Activated naive CD4-positive, alpha-beta T cell treated with anti-CD3 and anti-CD28 coated beads for 36 hours (primary cell): ENCODE results near the gene EDN3. TPM values are rescaled to one million over a fixed set of nuclear protein-coding genes. Genes with fewer than 3 reads are reported as not detected.
"Not testable (repeated sequence)": the region's sequence is repeated elsewhere in the genome, so short reads cannot be mapped to it uniquely, and the experiment has no call there.

ENCODE experiments used
- CTCF ChIA-PET: fragments of 350-600 bp; sonication (Branson Sonifier 250); formaldehyde crosslinking; loops from one replicate; lab custom pipeline; 2021; ENCODE audit warnings: antibody characterized with exemption; lab: Charles Lee
- DNase-seq: peaks from one replicate; pipeline ENCODE4 v3.0.0-alpha.2; 2020
- H3K27ac Mint-ChIP-seq: one replicate; pipeline ENCODE4 v1.8.0; 2021; ENCODE audit warnings: mild to moderate bottlenecking, mixed read lengths
- H3K27me3 Mint-ChIP-seq: one replicate; pipeline ENCODE4 v1.8.0; 2021; ENCODE audit warnings: low read depth, mixed read lengths
- H3K36me3 Mint-ChIP-seq: one replicate; pipeline ENCODE4 v1.8.0; 2021; ENCODE audit warnings: low read depth, mixed read lengths
- H3K4me1 Mint-ChIP-seq: one replicate; pipeline ENCODE4 v1.8.0; 2021; ENCODE audit warnings: low read depth, mixed read lengths
- H3K4me3 Mint-ChIP-seq: one replicate; pipeline ENCODE4 v1.8.0; 2021; ENCODE audit warnings: mild to moderate bottlenecking, moderate library complexity, mixed read lengths
- H3K9me3 Mint-ChIP-seq: one replicate; pipeline ENCODE4 v1.8.0; 2021; ENCODE audit warnings: mixed read lengths
- intact Hi-C: fragments of 100-400 bp; cut with micrococcal nuclease; formaldehyde crosslinking; loops from one replicate; pipeline ENCODE4 v1.15.1; 2023
- total RNA-seq, 2 experiments: library from RNA; stranded (reverse); gene quantifications; one replicate each; pipeline ENCODE4 v1.2.3, GENCODE V29; 2021

EDN3 gene
- total RNA-seq, 2 experiments from 2014 or later, result not detected

DNA sequence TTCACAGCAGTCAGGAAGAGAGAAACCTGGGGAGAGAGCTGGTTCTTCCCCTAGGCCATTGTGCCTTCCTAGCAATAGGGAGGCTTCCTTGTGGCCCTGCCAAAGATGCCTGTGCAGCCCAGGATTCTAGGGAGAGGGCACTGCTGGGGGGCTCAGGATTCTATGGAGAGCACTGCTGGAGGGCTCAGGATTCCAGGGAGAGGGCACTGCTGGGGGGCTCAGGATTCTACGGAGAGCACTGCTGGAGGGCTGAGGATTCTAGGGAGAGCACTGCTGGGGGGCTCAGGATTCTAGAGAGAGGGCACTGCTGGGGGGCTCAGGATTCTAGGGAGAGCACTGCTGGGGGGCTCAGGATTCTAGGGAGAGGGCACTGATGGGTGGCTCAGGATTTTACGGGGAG is 25.8 kb downstream of the EDN3 start:
- Mint-ChIP-seq H3K36me3 (no peaks in the 10 kb centered on the region), H3K4me3 (no peak overlapping the region), H3K9me3 (no peaks in the 10 kb centered on the region), H3K27ac (no peak overlapping the region), H3K4me1 (no peaks in the 10 kb centered on the region), H3K27me3 (no peaks in the 10 kb centered on the region)
- no peak for DNase-seq
- intact Hi-C loops, result no loop called here
- CTCF ChIA-PET, result no interaction called here

GRCh38 chr20:59328071-59328470 is 27.7 kb downstream of the EDN3 start:
- CTCF ChIA-PET, result no interaction called here
- Mint-ChIP-seq H3K27me3 (no peaks in the 10 kb centered on the region), H3K9me3 (no peaks in the 10 kb centered on the region), H3K4me3 (no peak overlapping the region), H3K4me1 (no peaks in the 10 kb centered on the region), H3K27ac (no peak overlapping the region), H3K36me3 (no peaks in the 10 kb centered on the region)
- intact Hi-C loops, result no loop called here
- no peak for DNase-seq

- intact Hi-C loops, result no loop called here
- no peaks in the 10 kb centered on the region for H3K36me3 Mint-ChIP-seq
- CTCF ChIA-PET, result no interaction called here
- DNase-seq, result no peak
- H3K4me1 Mint-ChIP-seq, result no peaks in the 10 kb centered on the region
- H3K27ac Mint-ChIP-seq, result no peak overlapping the region
- no peaks in the 10 kb centered on the region for H3K9me3 Mint-ChIP-seq
- no peak overlapping the region for H3K4me3 Mint-ChIP-seq
- no peaks in the 10 kb centered on the region for H3K27me3 Mint-ChIP-seq
Observed at GRCh38 chr20:59331721-59332329, 31.4 kb downstream of the EDN3 start.

DNA sequence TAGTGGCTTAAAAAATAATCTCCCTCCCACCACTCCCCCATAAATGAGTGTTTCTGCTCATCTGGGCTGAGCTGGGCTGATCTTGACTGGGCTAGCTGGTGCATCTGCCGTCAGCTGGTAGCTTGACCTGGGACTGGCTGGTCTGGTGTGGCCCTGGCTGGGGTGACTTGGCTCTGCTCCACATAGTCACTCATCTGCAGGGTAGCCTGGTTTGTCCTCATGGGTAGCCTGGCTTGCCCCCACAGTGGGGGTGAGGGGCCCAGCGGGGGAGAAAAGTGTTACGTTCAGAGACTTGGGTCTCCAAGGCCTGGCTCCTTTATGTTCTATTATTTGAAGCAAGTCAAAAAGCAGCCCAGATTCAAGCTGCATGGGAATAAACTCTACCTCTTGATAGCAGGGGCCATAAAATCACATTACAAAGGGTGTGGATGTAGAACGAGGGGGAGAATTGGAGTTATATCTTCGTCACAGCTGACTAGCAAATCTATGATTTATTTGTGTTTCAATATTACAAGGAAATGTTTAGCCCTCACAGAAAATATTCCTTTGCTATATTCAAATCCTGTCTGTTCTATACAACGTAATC is 32.9 kb downstream of the EDN3 start:
- intact Hi-C loops, result no loop called here
- Mint-ChIP-seq H3K27me3 (no peaks in the 10 kb centered on the region), H3K27ac (no peak overlapping the region), H3K4me1 (no peaks in the 10 kb centered on the region), H3K36me3 (no peaks in the 10 kb centered on the region), H3K9me3 (no peaks in the 10 kb centered on the region), H3K4me3 (no peak overlapping the region)
- no peak for DNase-seq
- CTCF ChIA-PET, result no interaction called here

DNA sequence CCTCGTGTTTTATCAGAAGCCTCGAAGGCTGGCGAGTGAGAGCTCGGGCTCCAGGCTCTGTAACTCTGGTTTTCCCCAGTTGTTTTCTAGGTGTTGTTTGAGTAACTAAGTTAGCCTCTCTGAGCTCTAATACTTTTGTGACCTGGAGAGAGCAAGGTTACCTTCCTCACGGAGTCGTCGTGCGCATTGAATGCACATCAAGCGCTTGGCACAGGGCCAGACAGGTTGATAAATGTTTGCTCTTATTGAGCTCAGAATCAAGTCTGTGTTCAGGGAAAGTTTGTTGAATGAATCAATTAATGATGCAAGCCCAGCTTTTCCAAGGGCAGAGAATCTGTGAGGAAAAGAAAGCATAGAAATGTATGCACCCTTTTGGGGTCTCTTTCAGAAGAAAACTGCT is 33.5 kb downstream of the EDN3 start:
- Mint-ChIP-seq H3K27ac (no peak overlapping the region), H3K4me3 (no peak overlapping the region), H3K9me3 (no peaks in the 10 kb centered on the region), H3K4me1 (no peaks in the 10 kb centered on the region), H3K27me3 (no peaks in the 10 kb centered on the region), H3K36me3 (no peaks in the 10 kb centered on the region)
- intact Hi-C loops, result no loop called here
- DNase-seq, result no peak
- CTCF ChIA-PET, result no interaction called here

GRCh38 chr20:59334651-59335300 is 34.4 kb downstream of the EDN3 start:
- Mint-ChIP-seq H3K4me3 (no peak overlapping the region), H3K27me3 (no peaks in the 10 kb centered on the region), H3K9me3 (no peaks in the 10 kb centered on the region), H3K27ac (no peak overlapping the region), H3K36me3 (no peaks in the 10 kb centered on the region), H3K4me1 (no peaks in the 10 kb centered on the region)
- intact Hi-C loops, result no loop called here
- DNase-seq, result no peak
- CTCF ChIA-PET, result no interaction called here

DNA sequence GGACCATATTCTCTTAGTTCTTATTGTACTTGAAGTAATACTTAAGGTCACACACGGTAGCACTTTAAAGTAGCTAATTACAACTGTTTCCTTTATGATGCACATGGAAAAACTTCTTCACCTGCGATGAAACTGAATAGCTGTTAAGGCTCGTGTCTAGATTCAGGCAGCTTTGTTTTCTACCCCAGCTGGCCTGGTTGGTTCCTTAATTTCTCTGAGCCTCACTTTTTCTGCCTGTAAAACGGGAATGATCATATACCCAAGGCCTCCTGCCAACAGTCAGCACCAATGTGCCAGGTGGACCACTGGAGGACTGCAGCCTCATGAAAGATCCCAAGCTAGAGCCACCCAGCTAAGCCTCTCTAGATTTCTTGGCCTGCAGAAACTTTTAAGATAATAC is 35.0 kb downstream of the EDN3 start:
- intact Hi-C loops, result no loop called here
- H3K4me3 Mint-ChIP-seq, result no peak overlapping the region
- no peaks in the 10 kb centered on the region for H3K36me3 Mint-ChIP-seq
- no peaks in the 10 kb centered on the region for H3K4me1 Mint-ChIP-seq
- no peak for DNase-seq
- H3K27ac Mint-ChIP-seq, result no peak overlapping the region
- no peaks in the 10 kb centered on the region for H3K27me3 Mint-ChIP-seq
- H3K9me3 Mint-ChIP-seq, result no peaks in the 10 kb centered on the region
- CTCF ChIA-PET, result interaction anchor here (0.7 kb wide), 1 partner anchor 69 kb away, joined by 4 read pairs; no protein-coding TSS in a partner anchor

- no peaks in the 10 kb centered on the region for H3K27me3 Mint-ChIP-seq
- H3K4me3 Mint-ChIP-seq, result no peak overlapping the region
- H3K9me3 Mint-ChIP-seq, result no peaks in the 10 kb centered on the region
- CTCF ChIA-PET, result interaction anchor here (0.6 kb wide), 1 partner anchor 113 kb away, joined by 3 read pairs; no protein-coding TSS in a partner anchor
- H3K4me1 Mint-ChIP-seq, result no peaks in the 10 kb centered on the region
- no peak for DNase-seq
- H3K36me3 Mint-ChIP-seq, result no peaks in the 10 kb centered on the region
- intact Hi-C loops, result no loop called here
- H3K27ac Mint-ChIP-seq, result no peak overlapping the region
Observed at GRCh38 chr20:59336540-59336939, 36.1 kb downstream of the EDN3 start.

DNA sequence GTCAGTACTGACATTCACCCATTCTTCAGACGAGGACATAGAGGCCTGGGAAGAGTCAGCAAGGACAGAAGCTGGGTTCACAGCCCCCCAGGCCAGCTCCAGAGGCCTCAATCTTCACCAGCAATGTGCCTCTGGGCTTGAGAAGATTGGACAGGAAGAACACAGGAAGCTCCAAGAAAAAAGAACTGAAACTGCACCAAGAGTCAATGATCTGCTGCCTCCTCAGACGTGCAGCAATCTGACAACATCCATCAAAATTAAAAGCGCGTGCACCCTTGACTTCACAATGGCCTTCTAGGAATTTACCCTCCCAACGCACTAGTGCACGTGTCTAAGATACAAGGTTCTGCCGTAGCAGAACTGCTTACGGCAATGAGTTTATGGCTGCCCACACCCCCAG is 38.0 kb downstream of the EDN3 start:
- H3K36me3 Mint-ChIP-seq, H3K27me3 Mint-ChIP-seq, H3K4me1 Mint-ChIP-seq: not testable (repeated sequence)

GRCh38 chr20:59340201-59340885 is 39.9 kb downstream of the EDN3 start:
- no peaks in the 10 kb centered on the region for H3K9me3 Mint-ChIP-seq
- intact Hi-C loops, result no loop called here
- CTCF ChIA-PET, result no interaction called here
- no peak for DNase-seq
- H3K36me3 Mint-ChIP-seq, result no peaks in the 10 kb centered on the region
- no peaks in the 10 kb centered on the region for H3K4me1 Mint-ChIP-seq
- no peak overlapping the region for H3K27ac Mint-ChIP-seq
- no peak overlapping the region for H3K4me3 Mint-ChIP-seq
- H3K27me3 Mint-ChIP-seq, result no peaks in the 10 kb centered on the region

More for the DNA sequence above, 38.0 kb downstream of the EDN3 start:
- H3K4me3 Mint-ChIP-seq, intact Hi-C loops, H3K9me3 Mint-ChIP-seq, CTCF ChIA-PET, DNase-seq, H3K27ac Mint-ChIP-seq: not testable (repeated sequence)

- H3K27ac Mint-ChIP-seq, H3K4me3 Mint-ChIP-seq, H3K36me3 Mint-ChIP-seq, H3K27me3 Mint-ChIP-seq, DNase-seq, H3K4me1 Mint-ChIP-seq, H3K9me3 Mint-ChIP-seq, intact Hi-C loops, CTCF ChIA-PET: not testable (repeated sequence)
Observed at GRCh38 chr20:59341285-59342022, 41.0 kb downstream of the EDN3 start.
